K562 (cell line): Measurements from ENCODE around the gene TNFRSF13B.

Experiments used
- CTCFL ChIP-seq: IDR thresholded peaks from 2 replicates; pipeline ENCODE4 v1.6.1; 2011; ENCODE audit warnings: borderline replicate concordance, low read depth, mild to moderate bottlenecking, moderate library complexity, low read length; ENCODE audit not compliant: insufficient read depth, poor library complexity, severe bottlenecking
- GTF3C2 ChIP-seq: IDR thresholded peaks from 3 replicates; pipeline ENCODE4 v1.6.1; 2011; ENCODE audit warnings: borderline replicate concordance, mild to moderate bottlenecking, moderate library complexity; ENCODE audit not compliant: insufficient read length; ENCODE audit errors: extremely low read depth
- KDM1A ChIP-seq, 2 experiments: fragments of 450-650 bp; IDR thresholded peaks; 2 replicates each; pipeline ENCODE4 v1.6.1; 2016; ENCODE audit warnings: mild to moderate bottlenecking in 2 of 2
- NR2C2 ChIP-seq, 2 experiments: fragments of 200-800 bp in 1 of 2; sonication (Bioruptor generic) in 1 of 2; sonication (generic) in 1 of 2; formaldehyde crosslinking in 1 of 2; IDR thresholded peaks; 2 replicates each; pipeline versions ENCODE4 v1.6.1 to v1.8.0; 2016 to 2022; ENCODE audit warnings: mild to moderate bottlenecking in 1 of 2, missing compliant biosample characterization in 1 of 2, missing genetic modification characterization in 1 of 2, missing genetic modification reagents in 1 of 2
- POLR2AphosphoS5 ChIP-seq: IDR thresholded peaks from 2 replicates; pipeline ENCODE4 v1.6.1; 2011; ENCODE audit warnings: mild to moderate bottlenecking, low read depth, low read length, moderate library complexity; ENCODE audit not compliant: control insufficient read depth, insufficient read depth
- RFX7 ChIP-seq: fragments of 250-450 bp; sonication (Bioruptor Pico); IDR thresholded peaks from 2 replicates; pipeline ENCODE4 v1.5.1; 2021; ENCODE audit warnings: mild to moderate bottlenecking
- SRF ChIP-seq, 2 experiments: fragments of 250-450, 450-650 bp in 1 of 2; sonication (Bioruptor Pico) in 1 of 2; sonication (generic) in 1 of 2; formaldehyde crosslinking; IDR thresholded peaks; 2 replicates each; pipeline versions ENCODE4 v1.5.0 to v1.5.1; 2020 to 2022; ENCODE audit warnings: mild to moderate bottlenecking in 1 of 2, missing genetic modification reagents in 1 of 2
- TEAD2 ChIP-seq: fragments of 450-650 bp; IDR thresholded peaks from 2 replicates; pipeline ENCODE4 v1.6.1; 2016; ENCODE audit warnings: missing genetic modification characterization, control low read depth, missing compliant biosample characterization
- TEAD4 ChIP-seq, 2 experiments: sonication (generic) in 1 of 2; formaldehyde crosslinking in 1 of 2; IDR thresholded peaks; 2 replicates each; pipeline versions ENCODE4 v1.6.1 to v1.8.0; 2012 to 2022; ENCODE audit warnings: borderline replicate concordance in 1 of 2, inconsistent platforms in 1 of 2, low read length in 1 of 2, mild to moderate bottlenecking in 1 of 2, missing genetic modification reagents in 1 of 2
- TGIF2 ChIP-seq: sonication (generic); formaldehyde crosslinking; IDR thresholded peaks from 2 replicates; pipeline ENCODE4 v1.8.1; 2022; ENCODE audit warnings: mild to moderate bottlenecking, missing genetic modification reagents, moderate library complexity
- ZFX ChIP-seq: sonication (generic); formaldehyde crosslinking; IDR thresholded peaks from 2 replicates; pipeline ENCODE4 v1.8.0; 2022; ENCODE audit warnings: mild to moderate bottlenecking, missing genetic modification reagents, moderate library complexity
- ZNF586 ChIP-seq: fragments of 450-650 bp; formaldehyde crosslinking; conservative IDR thresholded peaks from 2 replicates; pipeline ENCODE4 v1.4.0; 2020; ENCODE audit warnings: mild to moderate bottlenecking, moderate library complexity
- TF ChIP-seq, protein P1 (sequence below), 2 experiments: fragments of 450-650 bp in 1 of 2; sonication (generic) in 1 of 2; formaldehyde crosslinking in 1 of 2; IDR thresholded peaks in 1 of 2; conservative IDR thresholded peaks in 1 of 2; 2 replicates each; pipeline versions ENCODE4 v1.6.1 to v1.8.1; 2016 to 2023; ENCODE audit warnings: mild to moderate bottlenecking in 2 of 2, moderate library complexity in 2 of 2, inconsistent platforms in 1 of 2, missing genetic modification reagents in 1 of 2
- TF ChIP-seq, protein P2 (sequence below), 3 experiments: IDR thresholded peaks in 2 of 3; conservative IDR thresholded peaks in 1 of 3; 2 replicates each; pipeline ENCODE4 v1.5.1; 2011 to 2012; ENCODE audit warnings: low read length in 3 of 3, mild to moderate bottlenecking in 3 of 3, control low read depth in 2 of 3, improper control_type of control experiment in 1 of 3, inconsistent platforms in 1 of 3, low read depth in 1 of 3, mixed read lengths in 1 of 3, moderate library complexity in 1 of 3; ENCODE audit not compliant: insufficient read depth in 2 of 3

DNA sequence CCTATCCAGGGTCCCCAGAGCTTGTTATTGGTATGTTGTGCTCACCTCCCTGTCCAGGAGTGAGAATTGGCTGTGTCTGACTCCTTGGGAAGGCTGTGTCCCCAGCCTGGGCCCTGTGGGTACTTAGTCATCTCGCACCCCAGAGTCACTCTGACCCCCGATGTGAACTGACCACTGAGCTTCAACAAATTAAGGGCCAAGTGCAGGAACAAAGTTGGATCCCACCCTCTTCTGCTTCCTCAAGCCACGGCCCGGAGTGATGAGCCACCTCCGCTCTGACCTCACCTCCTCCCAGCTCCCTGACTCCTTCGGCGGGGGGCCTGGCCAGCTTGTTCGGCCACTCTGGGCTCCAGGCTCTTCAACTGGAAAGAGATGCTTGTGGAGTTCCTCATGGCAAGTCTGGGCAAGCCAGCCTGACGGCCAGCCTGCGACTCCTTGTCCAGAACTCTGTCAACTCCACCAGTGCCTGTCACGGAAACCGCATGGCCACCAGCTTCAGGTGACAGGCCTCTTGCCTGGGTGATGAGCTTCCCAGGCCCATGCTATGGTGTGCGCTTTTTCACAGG, 48.1 kb upstream of the TNFRSF13B start:
- TF ChIP-seq TEAD2 (no peak), NR2C2 (CRISPR knock-in tag; IDR thresholded peaks at IDR 0.05) (no peak), NR2C2 (tag; IDR thresholded peaks at IDR 0.05) (no peak), KDM1A (IDR thresholded peaks at IDR 0.05) (no peak), CTCFL (no peak), RFX7 (no peak), POLR2AphosphoS5 (no peak), TGIF2 (no peak), TEAD4 (IDR thresholded peaks at IDR 0.05; ENCODE audit: low read length) (no peak), TEAD4 (CRISPR knock-in tag; IDR thresholded peaks at IDR 0.05; ENCODE audit: borderline replicate concordance) (no peak), ZFX (CRISPR knock-in tag) (no peak), ZNF586 (CRISPR knock-in tag) (no peak), SRF (CRISPR knock-in tag; IDR thresholded peaks at IDR 0.05) (no peak), GTF3C2 (no peak)
- TF ChIP-seq, protein P1, sequence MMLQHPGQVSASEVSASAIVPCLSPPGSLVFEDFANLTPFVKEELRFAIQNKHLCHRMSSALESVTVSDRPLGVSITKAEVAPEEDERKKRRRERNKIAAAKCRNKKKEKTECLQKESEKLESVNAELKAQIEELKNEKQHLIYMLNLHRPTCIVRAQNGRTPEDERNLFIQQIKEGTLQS (IDR thresholded peaks at IDR 0.05) = no peak
- TF ChIP-seq, protein P1 (CRISPR knock-in tag; conservative IDR thresholded peaks at IDR 0.05) = no peak
- TF ChIP-seq, protein P2, sequence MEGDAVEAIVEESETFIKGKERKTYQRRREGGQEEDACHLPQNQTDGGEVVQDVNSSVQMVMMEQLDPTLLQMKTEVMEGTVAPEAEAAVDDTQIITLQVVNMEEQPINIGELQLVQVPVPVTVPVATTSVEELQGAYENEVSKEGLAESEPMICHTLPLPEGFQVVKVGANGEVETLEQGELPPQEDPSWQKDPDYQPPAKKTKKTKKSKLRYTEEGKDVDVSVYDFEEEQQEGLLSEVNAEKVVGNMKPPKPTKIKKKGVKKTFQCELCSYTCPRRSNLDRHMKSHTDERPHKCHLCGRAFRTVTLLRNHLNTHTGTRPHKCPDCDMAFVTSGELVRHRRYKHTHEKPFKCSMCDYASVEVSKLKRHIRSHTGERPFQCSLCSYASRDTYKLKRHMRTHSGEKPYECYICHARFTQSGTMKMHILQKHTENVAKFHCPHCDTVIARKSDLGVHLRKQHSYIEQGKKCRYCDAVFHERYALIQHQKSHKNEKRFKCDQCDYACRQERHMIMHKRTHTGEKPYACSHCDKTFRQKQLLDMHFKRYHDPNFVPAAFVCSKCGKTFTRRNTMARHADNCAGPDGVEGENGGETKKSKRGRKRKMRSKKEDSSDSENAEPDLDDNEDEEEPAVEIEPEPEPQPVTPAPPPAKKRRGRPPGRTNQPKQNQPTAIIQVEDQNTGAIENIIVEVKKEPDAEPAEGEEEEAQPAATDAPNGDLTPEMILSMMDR (IDR thresholded peaks at IDR 0.05 in 2 of 3, conservative IDR thresholded peaks at IDR 0.05 in 1 of 3; ENCODE audit: insufficient read depth in 2 of 3, low read depth in 1 of 3, low read length in 3 of 3) = no peak
